HG03064 (cell line): ENCODE data around the gene TWIST2.

Source experiments
- ATAC-seq: cut with Tn5 transposase; IDR thresholded peaks from one replicate; pipeline ENCODE4 v1.9.1; 2021; ENCODE audit warnings: low read depth; ENCODE audit not compliant: unreplicated experiment

The TWIST2 gene

DNA sequence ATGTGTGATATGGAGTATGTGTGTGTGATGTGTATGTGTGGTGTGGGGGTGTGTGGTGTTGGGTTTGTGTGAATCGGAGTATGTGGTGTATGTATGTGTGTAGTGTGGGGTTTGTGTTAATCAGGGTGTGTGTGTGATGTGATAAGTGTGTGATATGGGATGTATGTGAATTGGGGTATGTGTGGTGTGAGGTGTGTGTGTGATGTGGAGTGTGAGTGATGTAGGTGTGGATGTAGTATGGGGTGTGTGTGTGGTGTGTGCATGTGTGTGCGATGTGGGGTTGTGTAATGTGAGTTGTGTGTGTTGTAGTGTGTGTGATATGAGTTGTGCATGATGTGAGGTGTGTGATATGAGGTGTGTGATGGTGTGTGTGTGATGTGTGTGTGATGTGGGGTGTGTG, 54.4 kb downstream of the TWIST2 start:
- ATAC-seq = no peak

DNA sequence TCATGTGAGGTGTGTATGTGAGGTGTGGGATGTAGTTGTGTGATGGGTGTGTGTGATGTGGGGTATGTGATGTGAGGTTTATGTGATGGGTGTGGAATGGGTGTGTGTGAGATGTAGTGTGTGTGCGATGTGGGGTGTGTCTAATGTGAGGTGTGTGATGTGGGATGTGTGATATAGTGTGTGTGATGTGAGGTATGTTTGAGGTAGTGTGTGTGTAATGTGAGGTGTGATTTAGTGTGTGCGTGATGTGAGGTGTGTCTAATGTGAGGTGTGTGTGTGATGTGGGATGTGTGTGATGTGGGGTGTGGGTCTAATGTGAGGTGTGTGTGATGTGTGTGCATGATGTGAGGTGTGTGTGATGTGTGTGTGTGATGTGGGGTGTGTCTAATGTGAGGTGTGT, 55.3 kb downstream of the TWIST2 start:
- no peak for ATAC-seq

DNA sequence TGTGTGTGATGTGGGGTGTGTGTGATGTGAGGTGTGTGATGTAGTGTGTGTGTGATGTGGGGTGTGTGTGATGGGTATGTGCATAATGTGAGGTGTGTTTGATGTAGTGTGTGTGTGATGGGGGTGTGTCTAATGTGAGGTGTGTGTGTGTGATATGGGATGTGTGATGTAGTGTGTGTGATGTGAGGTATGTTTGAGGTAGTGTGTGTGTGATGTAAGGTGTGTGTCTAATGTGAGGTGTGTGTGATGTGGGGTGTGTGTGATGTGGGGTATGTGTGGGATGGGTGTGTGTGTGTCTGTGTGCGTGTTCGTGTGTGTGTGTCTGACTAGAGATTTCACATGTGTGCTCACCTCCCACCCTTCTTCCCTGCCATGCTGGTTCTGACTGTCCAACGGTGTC, 56.3 kb downstream of the TWIST2 start:
- no peak for ATAC-seq

DNA sequence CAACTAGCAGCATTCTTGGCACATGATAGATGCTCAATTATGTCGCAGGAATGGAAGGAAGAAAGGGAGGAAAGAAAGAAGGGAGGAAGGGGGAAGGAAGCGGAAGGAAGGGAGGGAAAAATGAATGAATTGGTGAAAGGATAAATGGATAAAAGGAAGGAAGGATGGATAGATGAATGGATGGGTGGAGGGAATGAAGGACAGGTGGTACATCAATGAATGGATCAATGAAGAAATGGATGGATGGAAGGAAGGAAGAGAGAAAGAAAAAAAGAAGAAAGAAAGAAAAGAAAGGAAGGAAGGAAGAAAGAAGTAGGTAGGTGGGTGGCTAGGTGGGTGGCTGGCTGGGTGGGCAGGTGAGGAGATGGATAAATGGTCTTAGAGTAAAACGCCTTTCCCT, 56.8 kb downstream of the TWIST2 start:
- ATAC-seq = no peak

DNA sequence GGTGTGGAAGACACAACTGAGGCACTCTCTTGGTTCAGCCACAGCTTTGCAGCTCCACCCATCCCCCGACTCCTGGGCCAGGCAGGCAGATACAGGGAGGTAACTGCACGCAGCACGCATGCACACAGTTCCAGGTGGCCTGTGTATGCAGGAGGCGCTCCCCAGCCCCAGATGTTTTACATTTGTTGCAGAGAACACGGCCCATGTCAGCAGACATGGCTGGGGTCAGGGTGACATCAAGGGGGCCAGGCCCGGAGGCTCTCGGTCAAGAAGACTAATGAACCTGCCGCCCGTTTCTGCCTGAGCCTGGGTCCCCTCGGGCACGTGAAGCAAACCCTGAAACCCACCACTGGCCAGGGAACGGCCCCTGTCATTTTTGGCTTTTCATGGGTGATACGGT, 57.3 kb downstream of the TWIST2 start:
- ATAC-seq = no peak

DNA sequence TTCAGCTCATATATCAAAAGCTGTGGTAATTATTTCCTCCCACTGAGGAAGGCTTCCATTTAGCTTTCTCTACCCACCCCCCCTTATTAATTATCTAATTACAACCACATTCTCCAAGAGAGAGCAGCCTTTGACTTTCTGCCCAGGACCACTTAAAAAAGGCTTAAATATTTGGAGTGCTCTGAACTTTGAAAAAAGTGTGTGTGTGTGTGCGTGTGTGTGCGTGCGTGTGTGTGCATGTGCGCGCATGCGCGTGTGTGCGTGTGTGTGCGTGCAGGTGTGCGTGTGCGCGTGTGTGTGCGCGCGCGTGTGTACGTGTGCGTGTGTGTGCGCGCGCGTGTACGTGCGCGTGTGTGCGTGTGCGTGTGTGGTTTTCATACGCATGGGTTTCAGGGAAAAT, 57.8 kb downstream of the TWIST2 start:
- no peak for ATAC-seq

DNA sequence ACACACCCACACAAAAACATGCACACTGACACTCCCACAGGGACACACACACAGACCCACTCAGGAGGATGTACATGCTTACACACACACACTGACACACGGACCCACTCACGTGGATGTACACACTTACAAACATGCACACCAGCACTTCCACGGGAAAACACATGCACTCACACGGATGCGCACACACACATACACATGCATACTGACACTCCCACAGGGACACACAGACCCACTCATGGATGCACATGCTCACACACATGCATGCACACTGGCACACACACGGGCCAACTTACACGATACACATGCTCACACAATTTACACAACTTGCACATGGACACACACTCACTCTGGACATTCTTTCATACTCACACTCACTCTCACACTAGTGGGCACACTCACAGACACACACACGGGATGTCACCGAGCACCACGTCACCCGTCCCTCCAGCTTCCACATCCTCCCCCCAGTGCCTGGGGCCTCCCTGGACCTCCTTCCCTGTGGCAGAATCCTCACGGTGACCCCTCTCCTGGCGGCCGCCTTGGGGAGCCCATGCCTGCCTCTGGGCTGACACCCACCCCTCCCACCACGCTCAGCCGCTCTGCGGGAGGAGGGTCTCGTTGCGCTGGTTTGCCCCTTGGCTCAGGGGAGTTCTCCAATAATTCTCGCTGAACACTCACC, 58.5 kb downstream of the TWIST2 start:
- no peak for ATAC-seq

DNA sequence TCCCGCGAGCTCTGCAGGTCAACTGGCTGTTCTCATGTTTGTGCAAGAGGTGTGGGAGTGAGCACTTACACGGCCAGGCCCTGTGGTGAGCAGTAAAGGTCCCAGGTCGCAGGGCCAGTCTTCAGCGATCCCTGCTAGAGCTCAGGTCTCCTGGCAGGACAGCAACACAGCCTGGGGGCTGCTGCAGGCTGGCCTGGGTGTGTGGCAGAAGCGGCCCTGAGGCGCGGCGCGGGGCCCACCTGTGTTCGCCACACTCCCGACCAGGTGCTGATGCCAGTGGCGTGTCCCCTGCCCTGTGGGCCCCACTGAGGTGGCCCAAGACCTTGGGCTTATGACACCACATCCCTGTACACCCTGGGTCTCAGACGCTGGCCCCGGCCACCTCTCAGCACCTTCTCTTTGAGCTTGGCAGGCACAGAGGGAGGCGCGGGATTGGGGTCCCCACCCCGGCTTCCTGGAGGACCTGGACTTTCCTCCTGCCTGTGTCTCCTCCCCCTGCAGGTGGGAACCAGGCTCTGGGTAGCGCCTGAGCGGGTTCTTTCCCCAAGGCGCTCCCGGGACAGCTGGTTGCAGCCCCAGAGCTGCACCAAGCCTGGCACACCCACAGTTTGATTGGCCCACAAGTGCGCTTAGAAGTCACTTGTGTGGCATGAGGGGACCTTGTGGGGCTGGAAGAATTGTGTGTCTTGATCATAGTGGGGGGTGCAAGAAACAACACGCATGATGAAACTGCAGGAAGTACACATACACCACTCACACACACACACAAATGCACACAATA, 59.2 kb downstream of the TWIST2 start:
- ATAC-seq = no peak

DNA sequence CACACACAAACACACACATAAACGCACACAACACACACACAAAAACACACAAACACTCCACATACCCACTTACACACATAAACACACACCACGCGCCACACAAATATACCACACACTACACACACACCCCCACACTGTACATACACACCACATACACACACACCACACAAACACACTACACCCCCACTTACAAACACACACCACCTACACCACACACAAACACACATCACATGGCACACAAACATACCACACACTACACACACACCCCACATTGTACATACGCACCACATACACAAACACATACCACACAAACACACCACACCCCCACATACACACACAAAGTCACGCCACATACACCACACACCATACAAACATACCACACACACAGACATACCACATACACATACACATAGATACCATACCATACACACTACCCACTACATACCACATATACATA, 59.9 kb downstream of the TWIST2 start:
- ATAC-seq = no peak

DNA sequence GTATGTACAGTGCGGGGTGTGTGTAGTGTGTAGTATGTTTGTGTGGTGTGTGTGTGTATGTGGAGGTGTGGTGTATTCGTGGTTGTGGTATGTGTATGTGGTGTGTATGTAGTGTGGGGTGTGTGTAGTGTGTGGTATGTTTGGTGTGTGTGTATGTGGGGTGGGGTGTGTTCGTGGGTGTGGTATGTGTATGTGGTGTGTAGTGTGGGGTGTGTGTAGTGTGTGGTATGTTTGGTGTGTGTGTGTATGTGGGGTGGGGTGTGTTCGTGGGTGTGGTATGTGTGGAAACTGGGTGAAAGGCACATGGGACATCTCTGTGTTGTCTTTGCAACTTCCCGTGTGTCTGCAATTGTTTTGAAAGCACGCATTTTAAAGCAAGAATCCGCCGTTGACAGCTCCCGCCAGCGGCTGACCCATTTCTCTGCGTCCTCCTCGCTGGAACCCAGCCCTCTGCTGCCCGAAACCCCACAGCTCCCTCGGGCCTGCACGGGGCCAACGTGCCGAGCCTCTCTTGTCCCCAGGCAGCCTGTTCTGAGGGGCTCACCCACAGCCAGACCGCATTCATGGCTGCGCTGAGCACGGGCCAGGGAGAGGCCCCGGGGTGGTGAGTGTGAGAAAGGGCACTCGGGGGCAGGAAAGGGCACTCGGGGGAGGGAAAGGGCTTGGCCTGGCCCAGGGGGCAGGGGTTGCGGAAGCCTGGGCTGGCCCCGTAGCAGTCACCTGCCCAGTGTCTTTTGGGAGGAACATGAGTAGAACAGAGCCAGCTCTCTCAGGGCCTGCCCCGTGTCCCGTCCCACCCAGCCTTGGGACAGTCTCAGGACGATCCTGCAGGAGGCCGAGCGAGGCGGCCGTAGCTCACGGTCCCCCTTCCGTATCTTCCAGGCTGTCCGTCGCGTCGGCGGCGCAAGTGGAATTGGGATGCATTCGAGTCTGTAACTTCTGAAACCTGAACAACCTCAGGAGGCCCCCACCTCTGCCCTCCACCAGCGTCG, 61.4 kb downstream of the TWIST2 start:
- ATAC-seq = no peak

DNA sequence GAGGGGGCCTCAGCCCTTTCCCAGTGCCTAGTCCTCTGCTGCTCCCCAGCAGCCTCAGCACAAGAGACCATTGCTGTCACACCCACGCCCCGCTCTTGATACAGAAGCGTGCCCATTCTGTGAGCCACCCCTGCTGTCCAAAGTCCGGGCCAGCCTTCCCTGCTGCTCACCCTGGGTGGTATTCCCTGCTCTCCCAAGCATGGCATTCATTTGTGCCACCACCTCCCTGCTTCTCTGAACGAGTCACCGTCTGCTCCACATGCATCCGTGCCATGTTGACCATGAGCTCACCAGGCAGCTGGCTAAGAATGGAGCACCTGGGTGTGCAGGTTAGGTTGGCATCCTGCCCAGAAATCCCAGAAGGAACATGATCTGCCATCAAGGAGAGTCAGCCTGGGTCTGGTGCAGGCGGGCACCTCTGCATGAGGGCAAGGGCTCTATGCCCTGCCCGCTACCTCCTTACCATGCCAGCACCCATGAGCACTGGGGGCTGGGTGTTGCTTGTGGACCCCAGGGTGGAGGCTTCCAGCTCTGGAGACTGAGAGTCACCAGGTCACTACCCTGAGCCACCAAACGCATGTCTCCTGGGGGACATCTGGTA, 63.0 kb downstream of the TWIST2 start:
- no peak for ATAC-seq

DNA sequence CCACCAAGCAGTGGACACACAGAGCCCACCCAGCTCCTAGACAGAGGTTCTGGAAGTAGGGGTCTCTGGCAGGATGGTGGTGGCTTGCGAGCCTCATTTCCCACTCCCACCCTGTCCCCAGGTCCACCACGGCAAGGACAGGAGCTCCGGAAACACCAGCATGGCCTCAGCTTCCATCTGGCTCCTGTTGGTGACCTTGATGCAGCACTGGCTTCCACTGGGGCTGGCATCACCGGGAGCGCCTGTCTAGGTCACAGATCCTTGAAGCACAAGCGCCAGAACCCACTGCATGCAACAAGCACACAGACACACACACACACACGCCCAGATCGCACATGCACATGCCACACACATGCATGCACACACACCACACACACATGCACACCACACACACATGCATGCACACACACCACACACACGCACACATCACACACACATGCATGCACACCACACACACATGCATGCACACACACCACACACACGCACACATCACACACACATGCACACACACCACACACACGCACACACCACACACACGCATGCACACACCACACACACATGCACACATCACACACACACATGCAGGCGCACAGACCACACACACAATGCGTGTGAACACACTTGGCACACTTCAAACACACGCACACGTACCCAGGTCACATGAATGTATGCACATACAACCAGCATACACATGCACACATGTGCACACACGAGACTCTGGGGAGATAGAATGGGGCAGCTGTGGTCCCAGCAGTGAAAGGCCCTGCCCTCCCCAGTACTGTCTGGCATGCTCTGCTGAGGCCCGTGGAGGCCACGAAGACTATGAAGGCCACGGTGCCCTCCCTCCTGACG, 63.7 kb downstream of the TWIST2 start:
- no peak for ATAC-seq

DNA sequence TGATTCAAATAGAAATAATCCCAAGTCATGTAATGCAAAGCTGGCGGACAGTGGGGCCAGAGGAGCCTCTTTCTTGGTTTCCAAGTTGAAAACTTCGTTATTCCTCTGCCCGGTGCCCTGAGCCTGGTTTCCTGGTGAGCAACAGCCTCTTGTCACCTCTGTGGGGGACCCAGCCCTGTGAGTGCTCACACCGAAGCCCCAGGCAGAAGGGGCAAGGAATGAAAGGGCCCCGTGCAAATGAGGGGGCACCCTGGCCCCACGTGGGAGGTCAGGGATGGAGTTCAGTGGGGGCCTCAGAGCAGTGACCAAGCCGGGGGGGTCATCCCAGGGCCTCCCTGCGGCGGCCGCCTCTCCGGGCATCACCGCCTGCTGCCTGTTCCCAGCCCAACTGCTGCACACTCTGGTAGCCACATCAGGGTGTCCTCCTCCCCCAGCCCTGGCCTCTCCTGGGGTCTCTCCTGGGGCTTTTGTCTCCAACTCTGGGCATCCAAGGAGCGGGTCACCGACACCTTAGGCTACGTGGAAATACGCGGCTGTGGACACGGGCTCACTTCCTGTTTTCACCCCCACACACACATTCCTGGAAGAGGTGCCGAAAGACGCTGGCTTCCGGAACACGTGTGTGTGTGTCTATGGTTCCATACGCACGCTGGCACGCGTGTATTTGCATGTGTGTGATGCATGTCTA, 64.5 kb downstream of the TWIST2 start:
- no peak for ATAC-seq

DNA sequence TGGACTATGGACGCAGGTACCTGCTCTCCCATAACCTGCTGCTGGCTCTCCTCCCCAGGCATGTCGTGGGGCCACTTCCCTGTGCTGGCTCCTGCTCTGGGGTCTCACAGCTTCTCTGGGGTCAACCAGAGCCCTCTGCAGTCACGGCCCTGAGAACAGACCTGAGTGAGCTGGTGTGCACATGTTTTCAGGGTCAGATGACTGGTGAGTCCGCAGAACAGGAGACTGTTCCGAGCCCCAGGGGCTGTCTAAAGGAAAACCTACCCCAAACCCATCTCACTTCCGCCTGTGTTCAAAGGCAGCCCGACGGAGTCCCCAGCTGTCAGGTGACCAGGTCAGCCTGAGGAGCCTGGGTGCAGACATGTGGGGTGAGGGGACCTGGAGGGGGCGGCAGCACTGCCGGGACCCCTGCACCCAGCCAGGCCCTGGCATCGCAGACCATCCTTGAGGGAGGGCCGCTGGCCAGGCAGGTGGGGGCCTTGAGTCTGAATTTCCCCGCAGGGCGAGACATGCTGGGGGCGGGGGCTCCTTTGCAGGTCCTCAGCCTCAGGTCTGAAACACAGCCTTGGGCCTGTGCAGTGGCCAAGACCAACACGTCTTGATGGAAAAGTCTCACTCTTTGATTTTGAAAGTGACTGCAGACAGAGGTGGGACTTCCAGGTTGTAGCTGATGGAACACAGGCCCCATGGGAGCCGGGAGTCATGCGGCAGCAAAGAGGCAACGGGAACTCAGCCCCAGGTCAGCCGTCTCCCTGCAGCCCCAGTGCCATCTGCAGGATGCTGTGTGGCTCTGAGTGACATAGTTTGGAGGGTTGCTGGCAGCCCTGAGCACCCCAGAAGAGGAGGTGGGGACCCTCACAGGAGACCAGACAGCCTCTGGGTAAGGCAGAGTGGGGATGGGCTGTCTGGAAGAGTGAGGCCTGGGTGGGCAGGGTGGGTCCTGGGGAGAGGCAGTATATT, 65.3 kb downstream of the TWIST2 start:
- ATAC-seq = no peak

DNA sequence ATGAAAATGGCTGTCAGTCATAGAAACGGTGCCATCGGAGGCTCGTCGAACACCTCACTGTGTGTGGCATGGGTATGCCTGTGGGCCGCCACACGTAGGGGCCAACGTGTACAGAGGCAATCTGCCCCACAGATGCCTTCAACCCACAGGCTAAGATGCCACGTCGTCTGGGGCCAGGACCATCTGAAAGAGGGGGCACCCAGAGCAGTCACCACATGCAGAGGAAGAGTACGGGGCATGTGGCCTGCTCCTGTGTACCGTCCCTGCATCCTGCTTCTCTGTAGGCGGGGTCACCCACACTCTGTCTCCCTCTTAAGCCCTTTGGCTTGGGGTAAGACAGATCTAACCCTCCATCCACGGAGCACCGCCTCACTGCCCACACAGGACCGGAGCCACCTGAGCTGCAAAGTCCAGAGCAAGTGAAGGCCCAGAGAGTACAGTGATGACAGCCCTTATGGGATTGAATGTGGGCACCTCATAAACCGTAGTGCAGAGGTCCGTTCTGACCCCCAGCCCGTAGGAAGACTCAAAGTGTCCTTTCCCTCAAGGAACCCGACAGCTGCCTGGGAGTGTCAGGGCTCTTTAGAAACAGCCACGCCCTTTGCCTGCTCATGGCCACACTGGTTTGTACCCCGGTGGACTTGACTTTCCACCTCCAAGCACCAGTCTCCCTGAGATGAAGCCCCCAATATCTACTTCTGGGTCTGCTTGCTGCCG, 66.2 kb downstream of the TWIST2 start:
- no peak for ATAC-seq

DNA sequence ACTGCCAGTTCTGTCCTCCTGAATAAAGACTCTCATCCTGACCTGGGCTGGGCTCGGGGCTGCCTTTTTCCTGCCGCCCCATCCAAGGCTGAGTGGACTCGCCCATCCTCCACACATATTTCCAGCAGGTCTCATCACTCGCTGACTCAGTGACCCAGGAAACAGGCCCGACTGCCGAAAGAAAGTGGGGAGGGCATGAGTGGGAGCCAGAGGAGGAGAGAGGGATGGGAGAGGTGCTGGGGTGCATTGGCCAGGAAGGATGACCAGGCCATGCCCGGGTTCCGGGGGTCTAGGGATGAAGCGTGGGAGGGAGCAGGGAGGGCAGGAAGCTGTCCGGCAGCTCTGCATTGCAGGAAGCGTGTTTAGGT, 66.7 kb downstream of the TWIST2 start:
- no peak for ATAC-seq

DNA sequence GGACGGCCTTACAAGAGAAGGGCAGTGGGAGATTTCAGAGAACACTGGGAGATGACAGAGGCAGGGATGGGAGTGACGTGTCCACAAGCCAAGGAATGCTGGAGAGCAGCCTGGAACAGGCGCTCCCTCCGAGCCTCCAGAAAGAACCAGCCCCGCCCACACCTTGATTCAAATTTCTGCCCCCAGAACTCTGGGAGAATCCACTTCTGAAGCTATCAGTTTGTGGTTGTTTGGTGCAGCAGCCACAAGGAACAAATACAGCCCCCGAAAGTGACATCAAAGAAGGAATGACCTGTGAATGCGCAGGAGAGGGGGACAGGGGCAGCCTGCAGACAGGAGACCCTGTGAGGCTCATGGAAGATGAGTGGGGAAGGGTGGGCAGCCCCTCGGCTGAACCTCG, 67.3 kb downstream of the TWIST2 start:
- no peak for ATAC-seq
